ENCODE data around the gene DUSP23.

DUSP23 gene

GRCh38 chr1:159780583-159781582 is at the start of gene DUSP23:
TSS of gene DUSP23 (plus strand) at chr1:159780962. CDS start at chr1:159781101, 139 bp downstream.
- peak; percentile 73 for DNase-seq

- peak; percentile 4 for DNase-seq
Measured at GRCh38 chr1:159737238-159737916, 43.4 kb upstream of the DUSP23 start.

GRCh38 chr1:159743651-159744410 is 36.9 kb upstream of the DUSP23 start:
- no peak for DNase-seq

- no peak for DNase-seq
Measured at GRCh38 chr1:159746666-159747065, 34.1 kb upstream of the DUSP23 start.

GRCh38 chr1:159748370-159748769 is 32.4 kb upstream of the DUSP23 start:
- no peak for DNase-seq

- no peak for DNase-seq
Measured at GRCh38 chr1:159749630-159750029, 31.1 kb upstream of the DUSP23 start.

GRCh38 chr1:159750621-159751020 is 30.1 kb upstream of the DUSP23 start:
- no peak for DNase-seq

GRCh38 chr1:159751031-159751430 is 29.7 kb upstream of the DUSP23 start:
- DNase-seq = no peak

GRCh38 chr1:159752135-159752580 is 28.6 kb upstream of the DUSP23 start:
- DNase-seq = no peak

GRCh38 chr1:159753386-159753785 is 27.4 kb upstream of the DUSP23 start:
- DNase-seq = no peak

- no peak for DNase-seq
Measured at GRCh38 chr1:159755451-159756007, 25.2 kb upstream of the DUSP23 start.

- DNase-seq = no peak
Measured at GRCh38 chr1:159756397-159756796, 24.4 kb upstream of the DUSP23 start.

GRCh38 chr1:159763686-159764085 is 17.1 kb upstream of the DUSP23 start:
- no peak for DNase-seq

GRCh38 chr1:159765806-159766205 is 15.0 kb upstream of the DUSP23 start:
- no peak for DNase-seq

GRCh38 chr1:159771127-159771895 is 9.5 kb upstream of the DUSP23 start:
- no peak for DNase-seq

- DNase-seq = no peak
Measured at GRCh38 chr1:159774465-159774864, 6.3 kb upstream of the DUSP23 start.

- no peak for DNase-seq
Measured at GRCh38 chr1:159775716-159776115, 5.0 kb upstream of the DUSP23 start.

GRCh38 chr1:159778266-159778665 is 2.5 kb upstream of the DUSP23 start:
- no peak for DNase-seq

- no peak for DNase-seq
Measured at GRCh38 chr1:159779403-159779851, 1.3 kb upstream of the DUSP23 start.

- no peak for DNase-seq
Measured at GRCh38 chr1:159781992-159782391, 1.2 kb downstream of the DUSP23 start.

GRCh38 chr1:159783724-159784123 is 3.0 kb downstream of the DUSP23 start:
- DNase-seq = no peak

GRCh38 chr1:159786465-159786864 is 5.7 kb downstream of the DUSP23 start:
- DNase-seq = no peak
